ENCODE data around the gene ADGRG6.

ADGRG6 gene

GRCh38 chr6:142440600-142441293 lies 138.9 kb downstream of the ADGRG6 start:
- TF ChIP-seq FOXP2 (optimal IDR thresholded peaks at IDR 0.05; ENCODE audit: borderline replicate concordance, extremely low read depth, extremely low read length, insufficient read depth), result no peak
- no peak for TF ChIP-seq SIN3A (IDR thresholded peaks at IDR 0.05; ENCODE audit: borderline replicate concordance, insufficient read depth, low read length)
- TF ChIP-seq POLR2AphosphoS5 (IDR thresholded peaks at IDR 0.05; ENCODE audit: low read depth, low read length), result no peak
- TF ChIP-seq REST (IDR thresholded peaks at IDR 0.05; ENCODE audit: insufficient read depth in 1 of 2, low read depth in 2 of 2, low read length in 2 of 2), result no peak
- TF ChIP-seq TAF1 (IDR thresholded peaks at IDR 0.05; ENCODE audit: borderline replicate concordance, insufficient read depth, low read length), result no peak

- TF ChIP-seq TAF1 (IDR thresholded peaks at IDR 0.05; ENCODE audit: borderline replicate concordance, insufficient read depth, low read length), result no peak
- TF ChIP-seq REST (IDR thresholded peaks at IDR 0.05; ENCODE audit: insufficient read depth in 1 of 2, low read depth in 2 of 2, low read length in 2 of 2), result no peak
- no peak for TF ChIP-seq SIN3A (IDR thresholded peaks at IDR 0.05; ENCODE audit: borderline replicate concordance, insufficient read depth, low read length)
- no peak for TF ChIP-seq POLR2AphosphoS5 (IDR thresholded peaks at IDR 0.05; ENCODE audit: low read depth, low read length)
- TF ChIP-seq FOXP2 (optimal IDR thresholded peaks at IDR 0.05; ENCODE audit: borderline replicate concordance, extremely low read depth, extremely low read length, insufficient read depth), result no peak
Measured at GRCh38 chr6:142441716-142442115, 139.9 kb downstream of the ADGRG6 start.

- TF ChIP-seq REST (IDR thresholded peaks at IDR 0.05; ENCODE audit: insufficient read depth in 1 of 2, low read depth in 2 of 2, low read length in 2 of 2), result no peak
- no peak for TF ChIP-seq FOXP2 (optimal IDR thresholded peaks at IDR 0.05; ENCODE audit: borderline replicate concordance, extremely low read depth, extremely low read length, insufficient read depth)
- TF ChIP-seq POLR2AphosphoS5 (IDR thresholded peaks at IDR 0.05; ENCODE audit: low read depth, low read length), result no peak
- no peak for TF ChIP-seq TAF1 (IDR thresholded peaks at IDR 0.05; ENCODE audit: borderline replicate concordance, insufficient read depth, low read length)
- no peak for TF ChIP-seq SIN3A (IDR thresholded peaks at IDR 0.05; ENCODE audit: borderline replicate concordance, insufficient read depth, low read length)
Measured at GRCh38 chr6:142443102-142443501, 141.3 kb downstream of the ADGRG6 start.

GRCh38 chr6:142443532-142443931 lies 141.7 kb downstream of the ADGRG6 start:
- TF ChIP-seq TAF1 (IDR thresholded peaks at IDR 0.05; ENCODE audit: borderline replicate concordance, insufficient read depth, low read length) (no peak), SIN3A (IDR thresholded peaks at IDR 0.05; ENCODE audit: borderline replicate concordance, insufficient read depth, low read length) (no peak), REST (IDR thresholded peaks at IDR 0.05; ENCODE audit: insufficient read depth in 1 of 2, low read depth in 2 of 2, low read length in 2 of 2) (no peak), FOXP2 (optimal IDR thresholded peaks at IDR 0.05; ENCODE audit: borderline replicate concordance, extremely low read depth, extremely low read length, insufficient read depth) (no peak), POLR2AphosphoS5 (IDR thresholded peaks at IDR 0.05; ENCODE audit: low read depth, low read length) (no peak)
